Activated naive CD4-positive, alpha-beta T cell treated with anti-CD3 and anti-CD28 coated beads, Interleukin-2, amount 50 U/mL, for 72 hours (primary cell): ENCODE data around the gene ADGRL3. TPM values are rescaled to one million over a fixed set of nuclear protein-coding genes. Genes with fewer than 3 reads are reported as not detected.
"Not testable (repeated sequence)": the region's sequence is repeated elsewhere in the genome, so short reads cannot be mapped to it uniquely, and the experiment has no call there.

ENCODE experiments used
- ATAC-seq, 2 donors: fragments of 150-1000 bp; cut with Tn5 transposase; 2 replicates each; pipeline ENCODE4 v1.10.0; 2021; ENCODE audit warnings: mild to moderate bottlenecking in 2 of 2, moderate library complexity in 2 of 2
- DNase-seq, 2 donors: peaks; one replicate each; pipeline ENCODE4 v3.0.0; 2021 to 2022; ENCODE audit warnings: low spot score in 2 of 2
- H3K27ac Mint-ChIP-seq, 2 donors: one replicate each; pipeline ENCODE4 v1.8.0; 2022; ENCODE audit warnings: mild to moderate bottlenecking in 2 of 2, mixed read lengths in 2 of 2
- H3K36me3 Mint-ChIP-seq, 2 donors: one replicate each; pipeline ENCODE4 v1.8.0; 2022; ENCODE audit warnings: mixed read lengths in 2 of 2
- H3K9me3 Mint-ChIP-seq, 2 donors: one replicate each; pipeline ENCODE4 v1.8.0; 2022; ENCODE audit warnings: mixed read lengths in 2 of 2
- total RNA-seq, 2 donors: library from RNA; stranded (reverse); gene quantifications; one replicate each; pipeline ENCODE4 v1.2.3, GENCODE V29; 2022

The ADGRL3 gene
- total RNA-seq, 2 donors from 2014 or later: not detected

- DNase-seq (no peak), ATAC-seq (no peak)
- Mint-ChIP-seq H3K27ac (no peak overlapping the region), H3K36me3 (peaks cover 0 to 5% of the 10 kb centered on the region in 2 donors), H3K9me3 (peaks cover 15 to 16% of the 10 kb centered on the region in 2 donors)
Measured at GRCh38 chr4:61359301-61359700, 159.2 kb downstream of the ADGRL3 start.

DNA sequence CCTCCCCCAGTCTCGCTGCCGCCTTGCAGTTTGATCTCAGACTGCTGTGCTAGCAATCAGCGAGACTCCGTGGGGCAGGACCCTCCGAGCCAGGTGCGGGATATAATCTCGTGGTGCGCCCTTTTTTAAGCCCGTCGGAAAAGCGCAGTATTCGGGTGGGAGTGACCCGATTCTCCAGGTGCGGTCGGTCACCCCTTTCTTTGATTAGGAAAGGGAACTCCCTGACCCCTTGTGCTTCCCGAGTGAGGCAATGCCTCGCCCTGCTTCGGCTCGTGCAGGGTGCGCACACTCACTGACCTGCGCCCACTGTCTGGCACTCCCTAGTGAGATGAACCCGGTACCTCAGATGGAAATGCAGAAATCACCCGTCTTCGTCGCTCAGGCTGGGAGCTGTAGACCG lies 172.7 kb downstream of the ADGRL3 start:
- not testable (repeated sequence) for H3K9me3 Mint-ChIP-seq, H3K27ac Mint-ChIP-seq, DNase-seq, H3K36me3 Mint-ChIP-seq, ATAC-seq

DNA sequence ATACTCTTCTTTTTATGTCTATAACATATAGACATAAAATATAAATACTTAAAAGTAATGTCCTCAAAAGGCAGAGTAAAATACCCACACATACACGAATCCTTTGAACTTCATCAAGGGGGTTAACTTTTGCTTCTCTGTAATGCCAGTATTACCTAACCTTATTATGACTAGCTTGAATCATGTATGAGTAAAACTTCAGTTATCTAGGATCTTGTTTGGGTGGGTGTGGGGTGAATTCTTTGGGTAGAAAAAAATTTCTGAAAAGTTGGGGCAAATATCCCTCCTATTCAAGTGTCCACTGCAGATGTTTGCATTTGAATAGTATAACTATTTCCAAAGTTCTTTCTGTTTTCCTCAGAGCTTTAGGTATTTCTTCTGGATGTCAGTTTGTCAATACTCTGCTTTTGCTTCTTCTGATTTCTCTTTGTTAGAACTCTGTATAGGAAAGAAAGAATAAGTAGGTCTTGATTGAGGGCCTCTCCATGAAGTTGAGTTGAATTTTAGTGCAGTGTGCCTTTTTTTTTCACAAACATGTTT lies 173.8 kb downstream of the ADGRL3 start:
- DNase-seq (no peak), ATAC-seq (no peak)
- no peak overlapping the region for H3K27ac Mint-ChIP-seq
- H3K9me3 Mint-ChIP-seq: peaks cover 7% of the 10 kb centered on the region in 2 donors
- no peaks in the 10 kb centered on the region for H3K36me3 Mint-ChIP-seq

DNA sequence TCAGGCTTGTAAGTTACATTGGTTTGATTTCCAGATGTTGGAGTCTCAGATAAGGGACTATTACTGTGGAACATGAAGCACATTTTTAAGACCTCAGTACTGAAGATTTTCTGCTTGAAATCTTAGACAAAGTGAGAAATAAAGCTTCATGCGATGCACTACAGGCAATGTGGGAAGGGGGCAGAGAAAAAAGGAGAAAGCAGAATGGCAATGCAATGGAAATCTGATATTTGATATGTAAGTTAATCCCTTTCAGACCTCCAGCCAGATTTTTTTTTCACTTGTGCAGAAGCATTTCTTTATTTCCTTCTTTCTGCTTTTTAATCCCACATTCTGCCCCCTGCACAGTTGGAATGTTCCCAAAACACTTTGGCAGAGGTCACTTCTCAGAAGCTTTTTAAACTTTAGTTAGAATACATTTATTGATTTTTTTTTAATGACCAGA lies 174.3 kb downstream of the ADGRL3 start:
- H3K27ac Mint-ChIP-seq: no peak overlapping the region
- peaks cover 7 to 8% of the 10 kb centered on the region in 2 donors for H3K9me3 Mint-ChIP-seq
- no peaks in the 10 kb centered on the region for H3K36me3 Mint-ChIP-seq
- DNase-seq: no peak
- no peak for ATAC-seq

- DNase-seq (no peak), ATAC-seq (no peak)
- Mint-ChIP-seq H3K36me3 (no peaks in the 10 kb centered on the region), H3K9me3 (peaks cover 7 to 8% of the 10 kb centered on the region in 2 donors), H3K27ac (no peak overlapping the region)
Measured at GRCh38 chr4:61375301-61375700, 175.2 kb downstream of the ADGRL3 start.

GRCh38 chr4:61376301-61376700 lies 176.2 kb downstream of the ADGRL3 start:
- no peak overlapping the region for H3K27ac Mint-ChIP-seq

GRCh38 chr4:61379406-61379805 lies 179.3 kb downstream of the ADGRL3 start:
- ATAC-seq (no peak), DNase-seq (no peak)
- Mint-ChIP-seq H3K27ac (no peak overlapping the region), H3K9me3 (peaks cover 13 to 16% of the 10 kb centered on the region in 2 donors), H3K36me3 (no peaks in the 10 kb centered on the region)

More at GRCh38 chr4:61376301-61376700, 176.2 kb downstream of the ADGRL3 start:
- no peak for ATAC-seq
- H3K36me3 Mint-ChIP-seq: no peaks in the 10 kb centered on the region
- peaks cover 10 to 14% of the 10 kb centered on the region in 2 donors for H3K9me3 Mint-ChIP-seq
- no peak for DNase-seq

- ATAC-seq (no peak), DNase-seq (no peak)
- no peaks in the 10 kb centered on the region for H3K36me3 Mint-ChIP-seq
- H3K27ac Mint-ChIP-seq: no peak overlapping the region
- H3K9me3 Mint-ChIP-seq: peaks cover 13 to 21% of the 10 kb centered on the region in 2 donors
Measured at GRCh38 chr4:61380865-61381264, 180.7 kb downstream of the ADGRL3 start.

- H3K36me3 Mint-ChIP-seq: no peaks in the 10 kb centered on the region
- peaks cover 18 to 24% of the 10 kb centered on the region in 2 donors for H3K9me3 Mint-ChIP-seq
- no peak for DNase-seq
- H3K27ac Mint-ChIP-seq: no peak overlapping the region
- no peak for ATAC-seq
Measured at GRCh38 chr4:61385256-61385655, 185.1 kb downstream of the ADGRL3 start.

GRCh38 chr4:61387372-61387771 lies 187.2 kb downstream of the ADGRL3 start:
- ATAC-seq, DNase-seq, H3K36me3 Mint-ChIP-seq, H3K27ac Mint-ChIP-seq: not testable (repeated sequence)
- H3K9me3 Mint-ChIP-seq: peaks cover 16 to 18% of the 10 kb centered on the region in 2 donors

DNA sequence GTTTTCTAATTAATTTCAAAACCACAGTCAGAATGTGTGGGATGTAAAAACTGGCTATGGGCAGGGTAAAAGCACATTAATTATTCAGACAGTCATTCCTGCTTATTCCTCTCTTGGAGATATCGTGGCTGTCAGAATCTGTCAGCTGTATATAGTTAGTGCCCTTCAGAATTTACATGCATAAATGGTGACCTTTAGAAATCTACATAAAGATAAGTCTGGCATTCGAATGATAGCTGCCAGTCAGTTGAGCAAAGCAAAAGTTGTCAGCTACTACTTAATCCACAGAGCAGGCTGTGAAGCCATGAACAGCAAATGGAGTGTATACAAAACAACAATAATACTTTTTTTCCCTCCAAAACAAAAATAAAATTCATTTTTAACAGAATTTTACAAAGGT lies 189.5 kb downstream of the ADGRL3 start:
- no peak overlapping the region for H3K27ac Mint-ChIP-seq
- ATAC-seq (no peak), DNase-seq (no peak)
- H3K9me3 Mint-ChIP-seq: peaks cover 16 to 18% of the 10 kb centered on the region in 2 donors
- no peaks in the 10 kb centered on the region for H3K36me3 Mint-ChIP-seq

DNA sequence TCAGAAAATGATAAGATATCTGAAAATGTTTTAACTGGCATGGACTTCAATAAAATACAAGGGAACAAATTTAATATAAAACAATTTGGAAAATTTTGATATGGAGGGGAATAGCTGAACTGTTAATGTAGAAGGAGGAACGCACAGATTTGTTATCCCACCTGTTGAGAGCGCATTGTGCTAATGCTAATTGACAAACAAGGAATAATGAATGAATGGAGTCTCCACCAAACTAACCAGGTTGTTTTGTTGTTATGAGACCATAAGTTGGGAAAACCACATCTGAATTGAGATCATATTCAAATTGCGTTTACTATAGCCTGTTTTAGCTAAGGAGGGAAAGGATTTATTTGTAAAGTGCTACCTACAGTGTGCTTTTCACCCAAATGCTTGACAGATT lies 195.6 kb downstream of the ADGRL3 start:
- ATAC-seq (no peak), DNase-seq (no peak)
- H3K36me3 Mint-ChIP-seq: no peaks in the 10 kb centered on the region
- peaks cover 6 to 12% of the 10 kb centered on the region in 2 donors for H3K9me3 Mint-ChIP-seq
- no peak overlapping the region for H3K27ac Mint-ChIP-seq

DNA sequence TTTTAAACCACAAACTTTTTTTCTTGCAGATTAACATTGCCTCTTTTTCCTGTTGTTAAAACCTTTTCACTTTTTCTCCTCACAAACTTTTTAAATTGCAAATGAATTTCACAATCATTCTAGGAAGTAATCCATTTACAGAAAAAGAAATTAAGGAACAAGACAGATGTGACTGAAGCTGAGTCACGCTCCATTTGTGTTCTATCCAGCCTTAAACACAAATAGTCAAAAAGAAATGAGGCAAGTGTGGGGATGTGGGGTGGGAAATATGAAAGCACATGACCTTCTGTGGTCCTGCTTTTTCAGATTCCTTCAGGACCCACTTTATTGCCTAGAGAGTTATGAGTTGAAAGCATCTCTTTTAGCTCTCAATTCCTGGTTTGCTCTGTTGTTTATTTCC lies 197.0 kb downstream of the ADGRL3 start:
- ATAC-seq (no peak), DNase-seq (no peak)
- peaks cover 6 to 9% of the 10 kb centered on the region in 2 donors for H3K9me3 Mint-ChIP-seq
- H3K27ac Mint-ChIP-seq: no peak overlapping the region
- no peaks in the 10 kb centered on the region for H3K36me3 Mint-ChIP-seq

GRCh38 chr4:61400439-61401038 lies 200.4 kb downstream of the ADGRL3 start:
- Mint-ChIP-seq H3K36me3 (no peaks in the 10 kb centered on the region), H3K27ac (no peak overlapping the region), H3K9me3 (peaks cover 6 to 9% of the 10 kb centered on the region in 2 donors)
- DNase-seq (no peak), ATAC-seq (no peak)

GRCh38 chr4:61401771-61402170 lies 201.6 kb downstream of the ADGRL3 start:
- Mint-ChIP-seq H3K9me3 (peaks cover 6 to 9% of the 10 kb centered on the region in 2 donors), H3K36me3 (no peaks in the 10 kb centered on the region), H3K27ac (no peak overlapping the region)
- DNase-seq (no peak), ATAC-seq (no peak)

GRCh38 chr4:61405307-61405706 lies 205.2 kb downstream of the ADGRL3 start:
- Mint-ChIP-seq H3K9me3 (no peaks in the 10 kb centered on the region), H3K27ac (no peak overlapping the region), H3K36me3 (no peaks in the 10 kb centered on the region)
- DNase-seq: no peak
- ATAC-seq: no peak

- no peaks in the 10 kb centered on the region for H3K9me3 Mint-ChIP-seq
- ATAC-seq (no peak), DNase-seq (no peak)
- H3K27ac Mint-ChIP-seq: no peak overlapping the region
- H3K36me3 Mint-ChIP-seq: no peaks in the 10 kb centered on the region
Measured at GRCh38 chr4:61406677-61407076, 206.6 kb downstream of the ADGRL3 start.
